OCI-LY1 (cell line): ENCODE data around the gene ARHGAP22.

ENCODE experiments used
- H2AFZ ChIP-seq: fragments of 200-600 bp; sonication (generic), shearing (Covaris generic); 2 replicates; pipeline ENCODE4 v1.6.0; 2014; ENCODE audit warnings: antibody characterized with exemption, mild to moderate bottlenecking, low read length
- H3F3A ChIP-seq: fragments of 200-600 bp; sonication (generic), shearing (Covaris generic); 2 replicates; pipeline ENCODE4 v1.6.0; 2014; ENCODE audit warnings: mild to moderate bottlenecking, antibody characterized with exemption, low read length, moderate library complexity; ENCODE audit not compliant: insufficient read depth
- H3K27ac ChIP-seq: fragments of 200-600 bp; sonication (generic); 2 replicates; pipeline ENCODE4 v1.5.1; 2014; ENCODE audit warnings: low read length, mixed run types, mild to moderate bottlenecking, low read depth; ENCODE audit not compliant: poor library complexity, severe bottlenecking
- H3K27me3 ChIP-seq: fragments of 200-600 bp; sonication (generic); 2 replicates; pipeline ENCODE4 v1.6.0; 2014; ENCODE audit warnings: antibody characterized with exemption, mild to moderate bottlenecking, low read length, moderate library complexity; ENCODE audit not compliant: insufficient read depth
- H3K36me3 ChIP-seq: fragments of 200-600 bp; sonication (generic); 2 replicates; pipeline ENCODE4 v1.6.1; 2014; ENCODE audit warnings: mild to moderate bottlenecking, antibody characterized with exemption, low read length, moderate library complexity, mixed read lengths; ENCODE audit not compliant: insufficient read depth
- H3K4me1 ChIP-seq: fragments of 200-600 bp; sonication (generic); 2 replicates; pipeline ENCODE4 v1.5.1; 2014; ENCODE audit warnings: mild to moderate bottlenecking, low read length, moderate library complexity; ENCODE audit not compliant: insufficient read depth, severe bottlenecking
- H3K4me2 ChIP-seq: fragments of 200-600 bp; sonication (generic), shearing (Covaris generic); 2 replicates; pipeline ENCODE4 v1.6.1; 2014; ENCODE audit warnings: low read length
- H3K4me3 ChIP-seq: fragments of 200-600 bp; sonication (generic); 2 replicates; pipeline ENCODE4 v1.5.1; 2014; ENCODE audit warnings: low read length, low read depth, mild to moderate bottlenecking, mixed read lengths; ENCODE audit not compliant: poor library complexity, severe bottlenecking
- H3K79me2 ChIP-seq: fragments of 200-600 bp; shearing (Covaris generic); 2 replicates; pipeline ENCODE4 v1.6.1; 2016; ENCODE audit warnings: mixed run types, low read length, mixed read lengths; ENCODE audit not compliant: insufficient read depth
- H3K9ac ChIP-seq: fragments of 200-600 bp; sonication (generic), shearing (Covaris generic); 2 replicates; pipeline ENCODE4 v1.6.1; 2014; ENCODE audit warnings: mild to moderate bottlenecking, low read length, mixed read lengths
- H3K9me2 ChIP-seq: fragments of 200-600 bp; sonication (generic), shearing (Covaris generic); 2 replicates; pipeline ENCODE4 v1.6.1; 2014; ENCODE audit warnings: low read depth, mild to moderate bottlenecking, low read length, mixed read lengths
- H3K9me3 ChIP-seq: fragments of 200-600 bp; shearing (Covaris generic); 2 replicates; pipeline ENCODE4 v1.6.1; 2014; ENCODE audit warnings: low read length, mixed read lengths
- H4K20me1 ChIP-seq: fragments of 200-600 bp; sonication (generic), shearing (Covaris generic); 2 replicates; pipeline ENCODE4 v1.6.0; 2016; ENCODE audit warnings: mild to moderate bottlenecking, low read length; ENCODE audit not compliant: insufficient read depth
- CTCF ChIP-seq: fragments of 200-600 bp; sonication (generic), shearing (Covaris generic); IDR thresholded peaks from 2 replicates; pipeline ENCODE4 v1.5.1; 2017; ENCODE audit warnings: mild to moderate bottlenecking, antibody characterized with exemption, low read length, moderate library complexity, mixed read lengths
- EZH2 ChIP-seq: fragments of 200-600 bp; sonication (generic), shearing (Covaris generic); IDR thresholded peaks from 2 replicates; pipeline ENCODE4 v1.8.0; 2017; ENCODE audit warnings: borderline replicate concordance, mixed run types, mild to moderate bottlenecking, antibody characterized with exemption, low read length, moderate library complexity, mixed read lengths

ARHGAP22 gene

GRCh38 chr10:48610585-48611093 is 5.8 kb upstream of the ARHGAP22 start:
- no peaks in the 10 kb centered on the region for H3K9me3 ChIP-seq
- no peaks in the 10 kb centered on the region for H3K9me2 ChIP-seq
- no peak overlapping the region for H2AFZ ChIP-seq
- H3K4me1 ChIP-seq, result no peaks in the 10 kb centered on the region
- H4K20me1 ChIP-seq, result no peaks in the 10 kb centered on the region
- no peak overlapping the region for H3K4me2 ChIP-seq
- no peaks in the 10 kb centered on the region for H3F3A ChIP-seq
- no peak overlapping the region for H3K27ac ChIP-seq
- H3K9ac ChIP-seq, result no peak overlapping the region
- no peaks in the 10 kb centered on the region for H3K79me2 ChIP-seq
- peaks cover 5% of the 10 kb centered on the region; the same call in 1 of the 2 replicates for H3K27me3 ChIP-seq
- TF ChIP-seq EZH2 (no peak), CTCF (no peak)
- H3K36me3 ChIP-seq, result no peaks in the 10 kb centered on the region
- no peak overlapping the region for H3K4me3 ChIP-seq

- no peaks in the 10 kb centered on the region for H3K9me2 ChIP-seq
- no peak overlapping the region for H3K9ac ChIP-seq
- no peaks in the 10 kb centered on the region for H3K9me3 ChIP-seq
- H3K36me3 ChIP-seq, result no peaks in the 10 kb centered on the region
- H3K4me3 ChIP-seq, result no peak overlapping the region
- H3K27me3 ChIP-seq, result peaks cover 5% of the 10 kb centered on the region; the same call in 1 of the 2 replicates
- no peaks in the 10 kb centered on the region for H3K4me1 ChIP-seq
- no peak for TF ChIP-seq CTCF
- TF ChIP-seq EZH2, result no peak
- H2AFZ ChIP-seq, result no peak overlapping the region
- no peak overlapping the region for H3K27ac ChIP-seq
- H3K4me2 ChIP-seq, result no peak overlapping the region
- no peaks in the 10 kb centered on the region for H3K79me2 ChIP-seq
- no peaks in the 10 kb centered on the region for H3F3A ChIP-seq
- no peaks in the 10 kb centered on the region for H4K20me1 ChIP-seq
Observed at GRCh38 chr10:48609899-48610584, 5.2 kb upstream of the ARHGAP22 start.

GRCh38 chr10:48609441-48609840 is 4.6 kb upstream of the ARHGAP22 start:
- H3K79me2 ChIP-seq, result no peaks in the 10 kb centered on the region
- H3K9me2 ChIP-seq, result no peaks in the 10 kb centered on the region
- TF ChIP-seq CTCF (no peak), EZH2 (no peak)
- no peak overlapping the region for H3K4me2 ChIP-seq
- no peaks in the 10 kb centered on the region for H4K20me1 ChIP-seq
- H3K4me3 ChIP-seq, result no peak overlapping the region
- no peak overlapping the region for H2AFZ ChIP-seq
- H3K4me1 ChIP-seq, result peaks cover 4% of the 10 kb centered on the region
- H3K27ac ChIP-seq, result no peak overlapping the region
- H3K9ac ChIP-seq, result no peak overlapping the region
- H3K27me3 ChIP-seq, result peaks cover 5% of the 10 kb centered on the region; the same call in 1 of the 2 replicates
- no peaks in the 10 kb centered on the region for H3K36me3 ChIP-seq
- H3F3A ChIP-seq, result no peaks in the 10 kb centered on the region
- H3K9me3 ChIP-seq, result no peaks in the 10 kb centered on the region
